GM21447 (cell line): ENCODE measurements around the gene PHLPP1.

Experiments
- ATAC-seq: cut with Tn5 transposase; IDR thresholded peaks from one replicate; pipeline ENCODE4 v1.9.1; 2021; ENCODE audit not compliant: unreplicated experiment

The PHLPP1 gene

GRCh38 chr18:62975785-62976184, 260.4 kb downstream of the PHLPP1 start:
- no peak for ATAC-seq

DNA sequence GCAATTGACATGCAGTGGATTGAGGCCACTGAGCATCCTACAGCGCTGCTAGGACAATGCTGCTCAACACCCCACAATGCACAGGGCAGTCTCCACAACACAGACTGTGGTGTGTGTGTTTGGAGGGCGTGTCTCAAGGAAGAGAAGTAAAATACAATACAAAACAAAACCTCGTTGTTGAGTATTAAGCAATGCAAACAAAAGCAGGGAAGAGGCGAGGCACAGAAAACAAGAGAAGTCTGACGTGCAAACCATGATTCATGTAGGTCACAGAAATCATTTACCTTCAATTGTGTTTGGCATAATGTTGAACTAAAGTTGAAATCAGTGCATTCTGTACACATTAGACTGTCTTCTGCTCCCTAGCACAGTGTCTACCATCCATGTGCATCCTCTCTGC, 260.9 kb downstream of the PHLPP1 start:
- ATAC-seq = no peak

DNA sequence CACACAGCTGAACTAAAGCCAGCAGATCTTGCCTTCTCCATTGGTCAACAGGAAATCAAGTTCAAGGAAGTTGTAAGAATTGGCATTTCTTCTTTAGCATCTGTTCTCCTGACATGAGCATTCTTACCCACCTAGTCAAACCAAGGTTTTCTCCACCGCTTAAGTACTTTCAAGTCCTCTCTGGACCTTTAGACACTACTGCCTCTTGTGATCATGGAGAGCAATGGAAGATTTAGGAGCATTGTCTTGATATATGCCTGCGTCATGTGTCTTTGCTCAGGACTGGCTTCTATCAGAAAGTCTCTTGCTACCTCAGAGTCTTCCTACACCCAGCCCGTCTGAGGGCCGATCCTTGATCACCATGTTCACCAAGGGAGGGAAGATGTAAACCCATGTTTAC, 262.2 kb downstream of the PHLPP1 start:
- no peak for ATAC-seq

- no peak for ATAC-seq
Observed at GRCh38 chr18:62978251-62979049, 263.1 kb downstream of the PHLPP1 start.

- no peak for ATAC-seq
Observed at GRCh38 chr18:62979176-62979575, 263.8 kb downstream of the PHLPP1 start.

GRCh38 chr18:62979900-62980299, 264.6 kb downstream of the PHLPP1 start:
- no peak for ATAC-seq

- ATAC-seq = no peak
Observed at GRCh38 chr18:62981566-62981965, 266.2 kb downstream of the PHLPP1 start.

DNA sequence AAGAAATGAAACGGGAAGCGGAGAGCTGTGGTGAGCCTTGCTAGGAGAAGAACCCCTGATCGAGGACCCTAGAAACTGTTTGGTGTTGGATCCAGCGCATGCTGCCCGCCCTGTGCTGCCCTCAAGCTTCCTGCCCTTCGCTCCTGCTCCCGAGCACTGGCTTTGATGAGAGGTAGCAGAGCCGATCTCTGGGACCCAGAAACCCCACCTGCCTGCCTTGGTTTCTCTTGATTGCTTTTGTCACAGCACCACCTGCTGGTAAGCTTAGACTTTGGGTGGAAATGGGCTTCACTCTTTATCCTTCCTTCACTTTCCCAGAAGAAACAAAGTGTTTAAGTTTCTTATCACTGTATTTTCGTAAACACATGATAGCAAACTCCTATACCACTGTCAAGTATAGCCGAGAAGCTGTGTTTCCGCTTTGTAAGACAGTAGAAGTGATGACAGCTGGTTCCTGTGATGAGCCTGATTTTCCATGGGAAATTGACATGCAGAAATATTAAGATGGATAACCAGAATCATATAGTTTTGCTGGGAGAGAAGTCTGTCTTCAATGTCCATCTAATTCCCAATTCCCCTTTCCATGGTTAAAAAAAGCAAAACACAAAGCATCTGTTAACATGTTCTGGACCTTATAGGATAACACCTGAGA, 267.4 kb downstream of the PHLPP1 start:
- peak; percentile 63 for ATAC-seq

DNA sequence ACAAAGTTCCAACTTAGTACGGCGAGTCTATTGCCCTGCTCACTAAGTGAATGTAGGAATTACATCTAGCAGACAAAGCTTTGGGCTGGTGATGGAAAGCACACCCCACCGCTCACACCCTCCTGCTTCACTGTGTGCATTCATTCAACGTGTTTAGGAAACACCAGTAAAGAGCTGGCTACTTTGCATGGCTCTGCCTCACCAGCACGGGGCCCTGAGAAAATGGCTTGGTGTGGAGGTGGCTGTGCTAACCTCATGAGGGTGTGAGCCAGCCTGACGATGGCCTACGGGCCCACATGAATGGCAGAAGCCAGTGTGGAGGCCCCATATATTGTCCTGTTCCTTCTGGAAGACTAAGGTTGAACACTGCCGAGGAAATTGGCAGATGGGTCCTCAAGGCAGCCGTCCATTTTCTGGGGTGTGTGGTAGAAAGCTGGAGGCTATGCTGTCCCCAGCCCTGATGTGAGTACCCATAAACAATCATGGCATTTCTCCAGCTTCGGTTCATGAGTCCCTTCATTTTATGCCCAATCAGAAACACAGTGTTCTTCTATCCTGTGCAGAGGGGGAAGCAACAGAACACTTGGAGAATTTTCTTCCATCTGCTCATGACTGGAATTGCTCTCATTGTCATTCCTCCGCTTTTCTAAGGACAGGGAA, 269.4 kb downstream of the PHLPP1 start:
- ATAC-seq = no peak

- ATAC-seq = no peak
Observed at GRCh38 chr18:62986490-62986889, 271.1 kb downstream of the PHLPP1 start.

DNA sequence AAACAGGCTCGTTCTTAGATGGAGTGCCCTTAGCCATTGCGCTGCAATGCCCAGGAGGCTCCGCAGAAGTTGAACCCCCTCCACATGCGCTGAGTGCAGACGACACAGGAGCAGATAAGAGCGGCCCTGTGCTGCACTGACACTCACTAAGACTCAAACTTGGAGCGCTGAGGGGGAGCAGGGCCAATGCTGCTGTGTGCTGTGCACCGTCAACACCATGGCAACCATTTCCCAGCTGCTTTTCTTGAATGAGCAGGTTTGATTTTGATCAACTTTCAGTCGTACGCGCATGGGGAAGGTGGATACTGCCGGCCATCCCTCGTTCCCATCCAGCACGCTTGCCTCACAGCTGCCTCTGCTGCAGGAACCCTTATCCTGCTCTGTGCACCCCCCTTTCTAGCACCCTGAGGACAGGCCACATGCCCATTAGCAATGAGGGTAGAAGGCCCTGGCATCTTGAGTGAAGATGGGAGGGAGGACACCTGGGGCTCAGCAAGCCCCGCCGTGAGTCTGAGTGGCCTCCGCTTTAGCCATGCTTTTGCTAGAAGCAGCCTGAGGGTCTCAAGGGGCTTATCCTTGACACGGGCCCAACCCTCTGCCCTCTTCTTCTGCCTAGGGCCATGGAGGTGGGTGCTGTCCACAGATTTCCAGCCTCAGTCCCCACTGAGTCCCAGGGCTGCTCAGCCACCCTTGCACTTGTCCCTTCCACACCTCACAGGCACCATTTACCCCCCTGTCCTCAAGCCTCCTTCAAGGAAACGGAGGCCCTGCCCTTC, 271.9 kb downstream of the PHLPP1 start:
- no peak for ATAC-seq

GRCh38 chr18:62987859-62988258, 272.5 kb downstream of the PHLPP1 start:
- no peak for ATAC-seq

DNA sequence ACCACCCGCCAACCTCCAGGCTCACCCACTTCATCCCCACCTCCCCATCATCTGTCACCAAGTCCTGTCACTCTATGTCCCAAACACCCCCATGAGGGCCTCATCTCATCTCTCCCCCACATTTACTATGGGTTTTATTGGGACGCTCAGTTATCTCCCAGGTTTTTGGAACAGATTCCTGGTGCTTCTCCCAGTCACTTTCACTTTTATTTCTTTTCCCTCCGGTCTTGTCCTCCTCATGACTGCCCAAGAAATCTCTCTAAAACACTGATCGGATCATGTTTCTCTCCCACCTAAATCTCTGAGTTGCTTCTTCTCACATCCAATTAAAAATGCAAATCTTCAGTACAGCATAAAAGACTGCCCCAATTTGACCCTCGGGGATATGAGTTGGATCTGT, 273.1 kb downstream of the PHLPP1 start:
- ATAC-seq = no peak

DNA sequence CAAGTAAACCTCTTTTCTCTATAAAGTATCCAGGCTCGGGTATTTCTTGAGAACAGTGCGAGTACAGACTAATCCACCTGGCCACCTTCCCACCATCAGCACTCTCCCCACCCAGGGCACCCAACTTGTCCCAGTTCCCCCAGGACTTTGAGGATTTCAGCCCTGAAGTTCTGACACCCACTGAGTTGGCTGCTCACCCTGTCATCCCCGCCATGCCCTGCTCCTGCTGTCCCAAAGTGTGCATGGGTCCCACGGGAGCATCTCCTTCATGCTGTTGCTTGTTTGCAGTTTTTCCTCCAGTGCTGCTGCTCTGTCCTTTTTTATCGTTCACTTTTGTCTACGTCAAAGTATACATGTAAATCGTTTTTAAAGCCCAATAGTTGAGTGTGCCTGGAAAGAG, 273.9 kb downstream of the PHLPP1 start:
- ATAC-seq = no peak

DNA sequence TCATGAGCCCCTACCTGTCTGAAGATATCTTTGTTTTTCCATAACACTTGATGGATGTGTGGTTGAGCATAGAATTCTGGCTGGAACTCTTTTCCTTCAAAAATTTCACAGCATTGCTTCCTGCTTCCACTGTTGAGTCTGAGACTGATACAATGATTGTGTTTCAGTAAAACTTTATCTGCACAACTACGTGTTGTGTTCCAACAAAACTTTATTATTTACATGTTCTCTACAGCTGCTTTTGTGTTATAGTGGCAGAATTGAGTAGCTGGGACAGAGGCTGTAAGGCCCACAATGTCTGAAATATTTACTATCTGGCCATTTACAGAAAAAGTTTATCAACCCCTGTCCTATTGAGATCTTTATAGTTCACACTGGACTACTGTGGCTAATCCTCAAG, 275.3 kb downstream of the PHLPP1 start:
- ATAC-seq = no peak

- no peak for ATAC-seq
Observed at GRCh38 chr18:62991389-62991788, 276.0 kb downstream of the PHLPP1 start.

- ATAC-seq = no peak
Observed at GRCh38 chr18:62991959-62992358, 276.6 kb downstream of the PHLPP1 start.

GRCh38 chr18:62992877-62993365, 277.6 kb downstream of the PHLPP1 start:
- no peak for ATAC-seq

DNA sequence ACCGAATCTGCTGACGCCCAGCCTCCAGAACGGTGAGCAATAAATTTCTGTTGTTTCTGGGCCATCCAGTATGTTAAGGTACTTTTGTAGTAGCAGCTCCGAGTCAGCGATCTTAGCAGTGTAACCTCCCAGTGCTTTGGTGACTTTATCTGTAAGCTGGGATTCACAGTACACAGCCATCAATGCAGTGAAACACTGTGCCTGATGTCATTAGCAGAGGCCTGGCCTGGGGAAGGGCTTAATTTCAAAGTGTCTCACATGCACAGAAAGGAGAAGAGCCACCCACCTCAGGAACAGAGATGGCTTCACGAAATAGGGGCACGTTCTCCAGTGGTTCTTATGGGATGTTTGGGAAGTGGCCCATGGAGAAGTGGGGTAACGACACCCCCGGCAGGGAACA, 281.2 kb downstream of the PHLPP1 start:
- no peak for ATAC-seq

DNA sequence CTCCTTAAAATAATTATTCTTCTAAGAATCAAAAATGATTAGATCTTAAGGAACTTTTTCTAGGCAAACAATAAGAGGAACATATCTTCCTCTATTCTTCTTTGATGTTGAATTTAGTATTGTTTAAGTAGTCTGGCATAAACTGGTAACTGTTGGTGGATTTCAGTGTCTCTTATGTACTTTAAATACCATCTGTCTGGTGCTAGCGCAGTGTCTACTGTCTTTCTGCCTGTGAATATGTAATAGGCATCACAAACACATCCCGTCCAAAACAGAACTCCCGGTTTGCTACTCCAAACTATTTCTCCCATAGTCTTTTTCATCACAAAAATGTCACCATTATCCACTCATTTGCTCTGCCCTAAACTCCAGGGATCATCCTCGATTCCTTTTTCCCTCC, 281.7 kb downstream of the PHLPP1 start:
- no peak for ATAC-seq

- no peak for ATAC-seq
Observed at GRCh38 chr18:62998443-62998842, 283.1 kb downstream of the PHLPP1 start.
